ENCODE measurements around the gene TEX51. TPM values are rescaled to one million over a fixed set of nuclear protein-coding genes. Genes with fewer than 3 reads are reported as not detected.

TEX51 gene
- total and polyA plus RNA-seq, 2 of the 4 experiments (the other 2 are of a cell fraction), result not detected

- DNase-seq (no peak), ATAC-seq (ENCODE audit: low read depth) (no peak)
- no peaks in the 10 kb centered on the region for H4K20me1 ChIP-seq (ENCODE audit: insufficient read depth, low read length)
- no peak overlapping the region for H2AFZ ChIP-seq (replicated peaks; ENCODE audit: low read length, poor library complexity)
- H3K4me2 ChIP-seq (ENCODE audit: low read depth, low read length), result no peak overlapping the region
- no peak overlapping the region for H2AK5ac ChIP-seq (ENCODE audit: low read depth, low read length)
- H3K27ac ChIP-seq (ENCODE audit: insufficient read depth, low read length), result no peak overlapping the region
- no peak overlapping the region for H3K56ac ChIP-seq (ENCODE audit: extremely low read depth, insufficient read depth, low read length)
- dilution Hi-C loops (cut with HindIII; ENCODE audit: low sequenced_read_pairs, unreplicated experiment), result no loop called here
- H3K14ac ChIP-seq (replicated peaks; ENCODE audit: low read depth, low read length), result no peak overlapping the region
- no peaks in the 10 kb centered on the region for H3K9me3 ChIP-seq (ENCODE audit: control insufficient read depth, insufficient read depth, low read length)
- H4K91ac ChIP-seq (ENCODE audit: insufficient read depth, low read depth, low read length), result no peak overlapping the region
- H3K4me1 ChIP-seq (ENCODE audit: control insufficient read depth, insufficient read depth, low read length), result no peaks in the 10 kb centered on the region
- no peaks in the 10 kb centered on the region for H3K36me3 ChIP-seq (ENCODE audit: control insufficient read depth, insufficient read depth, low read length)
- H2AK9ac ChIP-seq (replicated peaks; ENCODE audit: low read depth, low read length, poor library complexity), result no peak overlapping the region
- peaks cover 3% of the 10 kb centered on the region; the same call in 1 of the 2 replicates for H3K27me3 ChIP-seq (ENCODE audit: control insufficient read depth, insufficient read depth, low read length)
- intact Hi-C loops (cut with micrococcal nuclease), result no loop called here
- no peak overlapping the region for H4K8ac ChIP-seq (ENCODE audit: low read depth in 2 of 2, low read length in 2 of 2)
- H4K5ac ChIP-seq (ENCODE audit: low read depth, low read length), result no peak overlapping the region
- in situ Hi-C loops (cut with MboI; ENCODE audit: low sequenced_read_pairs), result no loop called here
- H3K9me1 ChIP-seq (ENCODE audit: insufficient read depth, low read length), result no peaks in the 10 kb centered on the region
- ChIA-PET POLR2A (ENCODE audit: unreplicated experiment) (no interaction called here), CTCF (no interaction called here)
- no peak overlapping the region for H3K23ac ChIP-seq (ENCODE audit: low read depth, low read length)
- H3K4ac ChIP-seq (ENCODE audit: low read depth, low read length), result no peak overlapping the region
- no peak overlapping the region for H3K18ac ChIP-seq (ENCODE audit: low read depth, low read length)
- 60% methylated on average over 1 of the region's 9 CpGs; no CpG with 5 or more reads in 1 of the 2 experiments for WGBS, 2 experiments (ENCODE audit: extremely low coverage in 2 of 2, insufficient read length in 1 of 2)
- H3K4me3 ChIP-seq (ENCODE audit: insufficient read depth, low read depth, low read length), result no peak overlapping the region
- no peak overlapping the region for H2BK15ac ChIP-seq (ENCODE audit: low read depth, low read length)
- H3K9ac ChIP-seq (ENCODE audit: low read depth, low read length), result no peak overlapping the region
- H2BK5ac ChIP-seq (ENCODE audit: low read depth, low read length, poor library complexity, severe bottlenecking), result no peak overlapping the region
- H3K79me1 ChIP-seq (ENCODE audit: low read depth in 1 of 2, low read length in 2 of 2), result no peaks in the 10 kb centered on the region
- TF ChIP-seq FOS (IDR thresholded peaks at IDR 0.05; ENCODE audit: low read depth, low read length) (no peak), CHD1 (IDR thresholded peaks at IDR 0.05; ENCODE audit: low read depth, low read length) (no peak), USF2 (IDR thresholded peaks at IDR 0.05; ENCODE audit: low read depth, low read length) (no peak), CTCF (conservative IDR thresholded peaks at IDR 0.05; ENCODE audit: low read depth, low read length) (no peak), BHLHE40 (IDR thresholded peaks at IDR 0.05; ENCODE audit: low read depth, low read length) (no peak)
- no TSS peak for BruUV-seq (replicated peaks)
- no peak overlapping the region for H2BK20ac ChIP-seq (ENCODE audit: low read depth, low read length)
- H2BK120ac ChIP-seq (ENCODE audit: low read depth, low read length), result no peak overlapping the region
Observed at GRCh38 chr2:126894585-126895182, 4.0 kb upstream of the TEX51 start.

Measured in IMR-90 (cell line).